Brain microvascular endothelial cell (primary cell): ENCODE results near the gene LARP4B.

ENCODE experiments used
- DNase-seq: peaks from one replicate; pipeline ENCODE4 v3.0.0-alpha.2; 2020
- H3K27ac ChIP-seq: fragments of 250-450 bp; sonication (Bioruptor Pico); 2 replicates; pipeline ENCODE4 v1.5.1; 2020; ENCODE audit warnings: mild to moderate bottlenecking, moderate library complexity
- H3K27me3 ChIP-seq: fragments of 250-450 bp; sonication (Bioruptor Pico); replicated peaks from 2 replicates; pipeline ENCODE4 v1.5.1; 2020; ENCODE audit warnings: mild to moderate bottlenecking
- H3K36me3 ChIP-seq: fragments of 250-450 bp; sonication (Bioruptor Pico); replicated peaks from 2 replicates; pipeline ENCODE4 v1.5.1; 2020; ENCODE audit warnings: mild to moderate bottlenecking
- H3K4me3 ChIP-seq: 2 replicates; pipeline ENCODE4 v1.5.1; 2011; ENCODE audit warnings: low read depth, mild to moderate bottlenecking, control low read depth, low read length, moderate library complexity
- CTCF ChIP-seq: IDR thresholded peaks from 2 replicates; pipeline ENCODE4 v1.5.1; 2011; ENCODE audit warnings: low read depth, mild to moderate bottlenecking, moderate library complexity, low read length, control low read depth, inconsistent platforms; ENCODE audit errors: missing control alignments
- in situ Hi-C: cut with HindIII; loops from 2 replicates; pipeline ENCODE4 v1.10.0; 2017; ENCODE audit warnings: low sequenced_read_pairs, low pct_ligation_motif_present

Gene LARP4B

GRCh38 chr10:811379-812175 lies 119.9 kb downstream of the LARP4B start:
- H3K27me3 ChIP-seq, result no peaks in the 10 kb centered on the region
- no peak for DNase-seq
- no peak for TF ChIP-seq CTCF
- no peak overlapping the region for H3K4me3 ChIP-seq
- H3K36me3 ChIP-seq, result peaks cover 70% of the 10 kb centered on the region
- in situ Hi-C loops, result no loop called here
- no peak overlapping the region for H3K27ac ChIP-seq

GRCh38 chr10:810351-810846 lies 121.1 kb downstream of the LARP4B start:
- no peaks in the 10 kb centered on the region for H3K27me3 ChIP-seq
- no peak for DNase-seq
- H3K36me3 ChIP-seq, result peaks cover 62% of the 10 kb centered on the region
- peak; percentile 58 for TF ChIP-seq CTCF
- no peak overlapping the region for H3K27ac ChIP-seq
- H3K4me3 ChIP-seq, result no peak overlapping the region
- in situ Hi-C loops, result no loop called here

GRCh38 chr10:809671-810350 lies 121.7 kb downstream of the LARP4B start:
- in situ Hi-C loops, result no loop called here
- peaks cover 59% of the 10 kb centered on the region for H3K36me3 ChIP-seq
- no peak overlapping the region for H3K4me3 ChIP-seq
- TF ChIP-seq CTCF, result no peak
- no peak overlapping the region for H3K27ac ChIP-seq
- DNase-seq, result no peak
- H3K27me3 ChIP-seq, result no peaks in the 10 kb centered on the region

- no peaks in the 10 kb centered on the region for H3K27me3 ChIP-seq
- H3K4me3 ChIP-seq, result no peak overlapping the region
- no peak for DNase-seq
- in situ Hi-C loops, result no loop called here
- H3K36me3 ChIP-seq, result peaks cover 42% of the 10 kb centered on the region
- no peak overlapping the region for H3K27ac ChIP-seq
- no peak for TF ChIP-seq CTCF
Observed at GRCh38 chr10:807958-808353, 123.5 kb downstream of the LARP4B start.

GRCh38 chr10:807163-807957 lies 124.1 kb downstream of the LARP4B start:
- H3K27me3 ChIP-seq, result no peaks in the 10 kb centered on the region
- no peak for TF ChIP-seq CTCF
- no peak overlapping the region for H3K27ac ChIP-seq
- in situ Hi-C loops, result no loop called here
- H3K36me3 ChIP-seq, result peaks cover 37% of the 10 kb centered on the region
- no peak overlapping the region for H3K4me3 ChIP-seq
- no peak for DNase-seq
